GM11168 (cell line): ENCODE results near the gene PIGX.

Source experiments
- in situ Hi-C: fragments of 300-500 bp; cut with MboI; formaldehyde crosslinking; loops from one replicate; pipeline ENCODE4 v1.12.0; 2022; ENCODE audit warnings: low sequenced_read_pairs; ENCODE audit not compliant: unreplicated experiment

PIGX gene

GRCh38 chr3:196711838-196712513 is at the start of gene PIGX, which contains the start of gene CEP19:
TSS of gene PIGX (plus strand) at chr3:196712377.
TSS of gene CEP19 (minus strand) at chr3:196712250. CDS start at chr3:196708657, 3,593 bp downstream.
- in situ Hi-C loops = no loop called here

DNA sequence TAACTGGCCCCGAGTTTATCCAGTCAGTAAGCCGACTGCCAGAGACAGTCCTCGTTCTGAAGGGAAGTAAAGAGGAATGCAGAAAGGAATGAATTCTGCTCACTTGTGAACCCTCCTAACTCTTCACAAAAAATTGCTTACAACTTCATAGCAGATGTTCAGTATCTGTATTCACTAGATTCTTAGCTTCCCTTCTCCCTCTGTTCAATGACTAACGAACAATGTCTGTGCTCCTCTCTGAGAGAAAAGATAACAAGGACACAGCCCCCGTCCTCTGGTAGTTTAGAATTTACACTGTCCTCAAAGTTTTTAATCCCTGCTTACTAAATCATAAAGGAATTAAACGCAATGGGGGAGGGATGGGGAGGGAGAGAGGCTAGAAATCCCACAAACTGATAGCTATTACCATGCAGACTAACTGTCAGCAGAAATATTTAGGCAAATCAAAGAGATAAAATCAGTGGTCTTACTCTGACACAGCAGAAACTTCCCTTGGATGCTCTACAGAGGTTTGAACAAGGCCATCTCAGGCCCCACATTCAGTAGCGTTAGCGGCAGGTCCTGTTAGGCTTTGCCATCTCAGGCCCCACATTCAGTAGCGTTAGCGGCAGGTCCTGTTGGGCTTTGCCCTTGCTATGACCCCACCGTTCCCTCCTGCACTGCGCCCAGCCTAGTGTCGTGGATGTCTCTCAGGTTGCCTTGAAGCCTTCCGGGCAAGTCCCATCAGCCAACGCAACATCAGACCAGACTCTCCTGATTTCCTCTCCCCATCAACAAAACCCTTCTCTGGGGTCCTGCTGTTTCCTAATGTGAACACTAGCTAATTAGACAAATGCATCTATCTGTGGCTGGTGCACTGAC is 49.2 kb upstream of the PIGX start:
- in situ Hi-C loops = no loop called here

- in situ Hi-C loops = no loop called here
Measured at GRCh38 chr3:196666001-196666867, 45.9 kb upstream of the PIGX start.

DNA sequence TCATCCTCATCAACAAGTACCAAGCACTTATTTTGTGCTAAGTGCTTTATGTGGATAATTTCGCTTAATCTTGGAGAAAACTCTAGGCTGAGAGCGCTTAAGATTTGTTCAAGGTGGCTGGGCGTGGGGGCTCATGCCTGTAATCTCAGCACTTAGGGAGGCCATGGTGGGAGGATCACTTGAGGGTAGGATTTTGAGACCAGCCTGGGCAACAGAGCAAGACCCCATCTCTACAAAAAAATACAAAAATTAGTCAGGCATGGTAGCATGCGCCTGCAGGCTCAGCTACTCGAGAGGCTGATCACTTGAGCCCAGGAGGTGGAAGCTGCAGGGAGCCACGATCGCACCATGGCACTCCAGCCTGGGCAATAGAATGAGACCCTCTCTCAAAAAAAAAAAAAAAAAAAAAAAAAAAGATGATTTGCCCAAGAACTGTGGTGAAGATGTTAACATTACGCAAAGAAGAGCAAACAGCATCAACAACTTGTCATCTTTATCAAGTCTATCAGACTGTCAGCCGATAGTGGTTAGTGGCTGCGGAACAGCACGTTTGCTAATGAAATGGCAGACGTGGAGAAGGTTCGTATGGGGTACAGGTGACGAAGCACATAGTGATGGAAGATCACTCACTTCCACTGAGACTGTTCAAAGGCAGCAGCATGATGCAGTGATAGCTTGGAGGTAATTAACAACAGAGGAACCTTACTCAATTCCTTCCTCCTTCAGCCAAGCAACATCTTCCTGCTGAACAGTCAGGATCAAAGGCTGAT is 44.9 kb upstream of the PIGX start:
- in situ Hi-C loops = no loop called here

DNA sequence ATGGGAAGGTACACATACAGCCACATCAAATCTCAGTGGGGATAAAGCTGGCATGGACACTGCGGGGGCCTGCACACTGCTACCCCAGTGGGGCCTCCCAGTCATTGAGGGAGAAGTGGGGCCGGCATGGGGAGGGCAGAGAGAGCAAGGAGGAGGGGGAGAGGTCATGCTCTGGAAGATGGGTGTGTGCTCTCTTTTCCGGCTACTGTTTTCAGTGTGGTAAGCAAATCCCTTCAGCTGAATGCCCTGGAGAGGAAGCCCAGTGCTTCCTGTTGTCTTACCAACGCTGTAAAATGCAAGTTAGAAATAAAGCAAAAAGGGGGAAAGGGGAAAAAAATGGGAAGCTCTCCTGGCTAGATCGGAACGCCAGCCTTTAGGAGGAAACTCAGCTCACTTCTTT is 41.8 kb upstream of the PIGX start:
- in situ Hi-C loops = no loop called here

DNA sequence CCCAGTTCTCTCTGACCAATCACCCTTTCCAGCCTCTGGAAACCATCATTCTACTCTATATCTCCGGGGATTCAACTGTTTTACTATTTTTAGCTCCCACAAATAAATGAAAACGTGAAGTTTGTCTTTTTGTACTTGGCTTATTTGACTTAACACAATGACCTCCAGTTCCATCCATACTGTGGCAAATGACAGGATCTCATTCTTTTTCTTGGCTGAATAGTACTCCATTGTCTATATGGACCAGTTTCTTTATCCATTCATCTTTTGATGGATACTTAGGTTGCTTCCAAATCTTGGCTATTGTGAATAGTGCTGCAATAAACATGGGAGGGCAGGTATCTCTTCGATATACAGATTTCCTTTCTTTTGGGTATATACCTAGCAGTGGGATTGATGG is 38.5 kb upstream of the PIGX start:
- in situ Hi-C loops = no loop called here

GRCh38 chr3:196677353-196677752 is 34.8 kb upstream of the PIGX start:
- in situ Hi-C loops = no loop called here

GRCh38 chr3:196677931-196678330 is 34.2 kb upstream of the PIGX start:
- in situ Hi-C loops = no loop called here

GRCh38 chr3:196684548-196685407 is 27.4 kb upstream of the PIGX start:
- in situ Hi-C loops = loop anchor here (5.0 kb wide), 1 partner anchor 72 kb away; no protein-coding TSS in a partner anchor

GRCh38 chr3:196686436-196686835 is 25.7 kb upstream of the PIGX start:
- in situ Hi-C loops = no loop called here

- in situ Hi-C loops = no loop called here
Measured at GRCh38 chr3:196688349-196688748, 23.8 kb upstream of the PIGX start.

DNA sequence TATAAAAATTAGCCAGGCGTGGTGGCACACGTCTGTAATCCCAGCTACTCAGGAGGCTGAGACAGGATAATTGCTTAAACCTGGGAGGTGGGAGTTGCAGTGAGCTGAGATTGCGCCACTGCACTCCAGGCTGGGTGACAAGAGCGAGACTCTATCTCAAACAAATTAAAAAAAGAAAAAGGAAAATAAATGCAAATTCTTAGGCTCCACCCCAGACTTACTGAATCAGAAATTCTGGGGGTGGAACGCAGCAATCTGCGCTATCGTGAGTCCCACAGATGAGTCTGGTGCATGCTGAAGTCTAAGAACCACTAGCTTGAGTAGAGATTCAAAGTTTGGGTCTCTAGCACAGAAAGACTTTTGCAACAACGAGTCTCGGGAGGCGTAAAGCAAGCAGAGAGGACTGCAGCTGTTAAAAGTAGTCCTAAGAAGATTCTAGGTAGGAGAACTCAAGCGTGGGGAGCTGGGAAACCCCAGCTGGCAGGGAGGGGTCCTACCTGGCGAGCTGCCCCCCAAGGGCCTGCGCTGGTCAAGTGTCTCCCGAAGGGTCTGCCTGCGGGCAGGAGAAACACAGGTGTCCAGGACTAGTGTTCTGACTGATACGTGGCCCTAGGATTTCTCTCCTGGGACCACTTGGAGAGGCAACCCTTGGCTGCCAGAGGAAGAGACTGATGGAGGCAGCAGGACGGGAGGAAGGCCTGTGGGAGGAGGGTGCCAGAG is 22.1 kb upstream of the PIGX start:
- in situ Hi-C loops = no loop called here

GRCh38 chr3:196691386-196691785 is 20.8 kb upstream of the PIGX start:
- in situ Hi-C loops = no loop called here

- in situ Hi-C loops = no loop called here
Measured at GRCh38 chr3:196694202-196694638, 18.0 kb upstream of the PIGX start.

- in situ Hi-C loops = no loop called here
Measured at GRCh38 chr3:196694941-196695848, 17.0 kb upstream of the PIGX start.

DNA sequence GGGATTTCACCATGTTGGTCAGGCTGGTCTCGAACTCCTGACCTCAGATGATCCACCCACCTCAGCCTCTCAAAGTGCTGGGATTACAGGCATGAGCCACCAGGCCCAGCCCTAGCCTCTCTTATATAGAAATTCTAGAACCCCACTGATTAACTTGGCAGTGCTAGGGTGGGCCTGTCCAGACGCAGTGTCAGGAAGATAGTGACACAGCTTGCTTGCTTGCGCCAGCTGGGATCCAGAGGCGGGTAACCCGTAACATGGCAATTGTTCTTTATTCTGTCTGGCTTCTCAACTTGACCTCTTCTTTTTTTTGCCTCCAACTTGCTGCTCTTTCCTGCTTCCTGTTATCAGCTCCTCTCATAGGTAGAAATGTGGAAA is 16.3 kb upstream of the PIGX start:
- in situ Hi-C loops = no loop called here

- in situ Hi-C loops = no loop called here
Measured at GRCh38 chr3:196697270-196697669, 14.9 kb upstream of the PIGX start.
